A673 (cell line): ENCODE measurements around the gene TEN1.

Experiments used
- EZH2 ChIP-seq: fragments of 200-600 bp; sonication (generic); IDR thresholded peaks from 2 replicates; pipeline ENCODE4 v1.6.1; 2017; ENCODE audit warnings: borderline replicate concordance, low read depth, mild to moderate bottlenecking, mixed read lengths, antibody characterized with exemption, low read length; ENCODE audit not compliant: poor library complexity, severe bottlenecking
- TF ChIP-seq, protein P1 (sequence below): fragments of 300-800, 200-600 bp; sonication (generic); conservative IDR thresholded peaks from 2 replicates; pipeline ENCODE4 v1.5.1; 2017; ENCODE audit warnings: low read depth, mild to moderate bottlenecking, antibody characterized with exemption, low read length, moderate library complexity, mixed read lengths

DNA sequence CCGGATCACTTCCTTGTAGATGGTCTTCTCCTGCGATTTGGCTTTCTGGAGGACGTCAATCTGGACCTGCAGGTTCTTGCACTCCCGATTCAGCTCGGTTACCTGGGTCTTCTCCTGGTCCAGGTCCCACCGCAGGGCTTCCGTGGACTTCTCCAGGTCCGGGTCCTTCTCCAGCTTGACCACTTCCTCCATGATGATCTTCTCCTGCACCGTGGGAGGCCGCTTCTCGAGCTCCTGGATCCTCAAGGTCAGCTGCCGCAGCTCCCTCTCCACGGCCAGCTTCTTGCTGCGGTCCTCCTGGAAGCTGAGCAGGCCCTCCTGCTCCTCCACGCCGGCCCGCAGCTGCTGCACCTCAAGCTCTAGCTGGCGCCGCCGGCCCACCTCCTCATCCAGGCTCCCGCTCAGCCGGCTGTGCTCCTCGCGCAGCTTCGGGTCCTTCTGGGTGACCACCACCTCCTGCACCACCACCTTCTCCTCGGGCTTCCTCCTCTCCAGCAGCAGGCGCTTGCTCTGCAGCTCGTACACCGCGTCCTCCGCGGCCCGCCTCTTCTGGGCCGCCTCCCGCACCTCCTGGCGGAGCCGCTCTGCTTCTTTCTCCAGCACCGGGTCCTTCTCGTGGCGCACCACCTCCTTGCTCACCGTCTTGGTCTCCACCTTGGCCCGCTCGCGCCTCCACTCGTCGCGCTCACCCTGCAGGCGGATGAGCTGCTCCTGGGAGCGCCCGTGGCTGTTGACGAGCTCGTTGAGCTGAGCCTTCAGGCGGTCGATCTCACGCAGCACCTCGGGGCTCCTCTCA, 29.8 kb downstream of the TEN1 start:
- TF ChIP-seq EZH2, result no peak
- TF ChIP-seq, protein P1, sequence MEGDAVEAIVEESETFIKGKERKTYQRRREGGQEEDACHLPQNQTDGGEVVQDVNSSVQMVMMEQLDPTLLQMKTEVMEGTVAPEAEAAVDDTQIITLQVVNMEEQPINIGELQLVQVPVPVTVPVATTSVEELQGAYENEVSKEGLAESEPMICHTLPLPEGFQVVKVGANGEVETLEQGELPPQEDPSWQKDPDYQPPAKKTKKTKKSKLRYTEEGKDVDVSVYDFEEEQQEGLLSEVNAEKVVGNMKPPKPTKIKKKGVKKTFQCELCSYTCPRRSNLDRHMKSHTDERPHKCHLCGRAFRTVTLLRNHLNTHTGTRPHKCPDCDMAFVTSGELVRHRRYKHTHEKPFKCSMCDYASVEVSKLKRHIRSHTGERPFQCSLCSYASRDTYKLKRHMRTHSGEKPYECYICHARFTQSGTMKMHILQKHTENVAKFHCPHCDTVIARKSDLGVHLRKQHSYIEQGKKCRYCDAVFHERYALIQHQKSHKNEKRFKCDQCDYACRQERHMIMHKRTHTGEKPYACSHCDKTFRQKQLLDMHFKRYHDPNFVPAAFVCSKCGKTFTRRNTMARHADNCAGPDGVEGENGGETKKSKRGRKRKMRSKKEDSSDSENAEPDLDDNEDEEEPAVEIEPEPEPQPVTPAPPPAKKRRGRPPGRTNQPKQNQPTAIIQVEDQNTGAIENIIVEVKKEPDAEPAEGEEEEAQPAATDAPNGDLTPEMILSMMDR, result no peak
